Endothelial cell of umbilical vein (primary cell): ENCODE results near the gene SPATA32.

ENCODE experiments used
- EZH2 ChIP-seq: IDR thresholded peaks from 2 replicates; pipeline ENCODE4 v1.6.1; 2012; ENCODE audit warnings: borderline replicate concordance, low read depth, mild to moderate bottlenecking, moderate library complexity, low read length, inconsistent platforms; ENCODE audit not compliant: severe bottlenecking
- FOS ChIP-seq: IDR thresholded peaks from 2 replicates; pipeline ENCODE4 v1.6.1; 2011; ENCODE audit warnings: mild to moderate bottlenecking, low read length, moderate library complexity, borderline replicate concordance; ENCODE audit not compliant: insufficient read depth
- JUN ChIP-seq: IDR thresholded peaks from 2 replicates; pipeline ENCODE4 v1.6.1; 2011; ENCODE audit warnings: borderline replicate concordance, low read depth; ENCODE audit not compliant: insufficient read length, insufficient read depth
- POLR2A ChIP-seq: IDR thresholded peaks from 2 replicates; pipeline ENCODE4 v1.6.1; 2012; ENCODE audit warnings: low read depth, mild to moderate bottlenecking, control low read depth, low read length
- POLR2AphosphoS5 ChIP-seq: IDR thresholded peaks from 2 replicates; pipeline ENCODE4 v1.6.1; 2012; ENCODE audit warnings: low read depth, mild to moderate bottlenecking, control low read depth, low read length, moderate library complexity; ENCODE audit not compliant: insufficient read depth
- TF ChIP-seq, protein P1 (sequence below), 2 donors: IDR thresholded peaks; 1 replicate in 1 of 2; 2 replicates in 1 of 2; pipeline ENCODE4 v1.5.1; 2011; ENCODE audit warnings: low read length in 2 of 2, mild to moderate bottlenecking in 2 of 2, moderate library complexity in 2 of 2, control low read depth in 1 of 2, inconsistent platforms in 1 of 2, low read depth in 1 of 2; ENCODE audit not compliant: insufficient read depth in 1 of 2; ENCODE audit errors: extremely low read depth in 1 of 2
- TF ChIP-seq, protein P2 (sequence below): IDR thresholded peaks from 2 replicates; pipeline ENCODE4 v1.6.1; 2011; ENCODE audit not compliant: insufficient read depth, insufficient read length

DNA sequence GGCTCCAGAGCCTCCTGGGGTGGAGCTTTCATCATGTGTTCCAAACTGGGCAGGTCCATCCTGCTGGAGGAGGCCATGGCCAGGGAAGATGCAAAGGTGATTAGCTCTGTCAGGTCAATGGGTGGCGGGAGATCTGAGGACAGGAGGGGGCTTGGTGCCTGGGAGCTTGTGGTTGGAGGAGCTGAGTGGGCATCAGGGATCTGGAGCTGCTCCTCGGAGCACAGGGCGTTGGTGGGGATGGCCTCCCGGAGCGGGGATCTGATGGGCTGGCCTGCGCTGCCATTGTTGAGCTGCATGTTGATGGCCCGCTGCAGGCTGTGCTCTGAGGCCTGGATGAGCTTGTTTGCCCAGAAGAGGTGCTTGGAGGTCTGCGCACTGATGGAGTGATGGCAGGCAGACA, 6.5 kb downstream of the SPATA32 start:
- TF ChIP-seq, protein P1, sequence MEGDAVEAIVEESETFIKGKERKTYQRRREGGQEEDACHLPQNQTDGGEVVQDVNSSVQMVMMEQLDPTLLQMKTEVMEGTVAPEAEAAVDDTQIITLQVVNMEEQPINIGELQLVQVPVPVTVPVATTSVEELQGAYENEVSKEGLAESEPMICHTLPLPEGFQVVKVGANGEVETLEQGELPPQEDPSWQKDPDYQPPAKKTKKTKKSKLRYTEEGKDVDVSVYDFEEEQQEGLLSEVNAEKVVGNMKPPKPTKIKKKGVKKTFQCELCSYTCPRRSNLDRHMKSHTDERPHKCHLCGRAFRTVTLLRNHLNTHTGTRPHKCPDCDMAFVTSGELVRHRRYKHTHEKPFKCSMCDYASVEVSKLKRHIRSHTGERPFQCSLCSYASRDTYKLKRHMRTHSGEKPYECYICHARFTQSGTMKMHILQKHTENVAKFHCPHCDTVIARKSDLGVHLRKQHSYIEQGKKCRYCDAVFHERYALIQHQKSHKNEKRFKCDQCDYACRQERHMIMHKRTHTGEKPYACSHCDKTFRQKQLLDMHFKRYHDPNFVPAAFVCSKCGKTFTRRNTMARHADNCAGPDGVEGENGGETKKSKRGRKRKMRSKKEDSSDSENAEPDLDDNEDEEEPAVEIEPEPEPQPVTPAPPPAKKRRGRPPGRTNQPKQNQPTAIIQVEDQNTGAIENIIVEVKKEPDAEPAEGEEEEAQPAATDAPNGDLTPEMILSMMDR (IDR thresholded peaks at IDR 0.05; ENCODE audit: extremely low read depth in 1 of 2, insufficient read depth in 1 of 2, low read depth in 1 of 2, low read length in 2 of 2), result no peak
- TF ChIP-seq JUN (no peak), POLR2AphosphoS5 (no peak), POLR2A (no peak), EZH2 (no peak), FOS (no peak)
- TF ChIP-seq, protein P2, sequence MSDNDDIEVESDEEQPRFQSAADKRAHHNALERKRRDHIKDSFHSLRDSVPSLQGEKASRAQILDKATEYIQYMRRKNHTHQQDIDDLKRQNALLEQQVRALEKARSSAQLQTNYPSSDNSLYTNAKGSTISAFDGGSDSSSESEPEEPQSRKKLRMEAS, result no peak
